HepG2 (cell line): ENCODE data around the gene RHOV. TPM values are rescaled to one million over a fixed set of nuclear protein-coding genes. Genes with fewer than 3 reads are reported as not detected.

ENCODE experiments used
- CEBPG ChIP-seq: IDR thresholded peaks from 2 replicates; pipeline ENCODE4 v1.6.1; 2016
- ELF3 ChIP-seq: IDR thresholded peaks from 2 replicates; pipeline ENCODE4 v1.6.1; 2016; ENCODE audit warnings: missing genetic modification reagents, missing compliant biosample characterization
- HNF4G ChIP-seq, 2 experiments: sonication (generic) in 1 of 2; formaldehyde crosslinking in 1 of 2; IDR thresholded peaks; 2 replicates each; pipeline versions ENCODE4 v1.4.0 to v1.6.1; 2011 to 2020; ENCODE audit warnings: borderline replicate concordance in 2 of 2, low read depth in 2 of 2, mild to moderate bottlenecking in 2 of 2, low read length in 1 of 2, missing genetic modification reagents in 1 of 2, moderate library complexity in 1 of 2
- HOXA5 ChIP-seq: sonication (generic); formaldehyde crosslinking; IDR thresholded peaks from 2 replicates; pipeline ENCODE4 v1.4.0; 2020; ENCODE audit warnings: missing genetic modification reagents
- MXD4 ChIP-seq: IDR thresholded peaks from 2 replicates; pipeline ENCODE4 v1.6.1; 2016; ENCODE audit warnings: mild to moderate bottlenecking, missing biosample characterization, missing genetic modification reagents
- RBM39 ChIP-seq: fragments of 200-400 bp; formaldehyde crosslinking; IDR thresholded peaks from one replicate; pipeline ENCODE4 v1.6.1; 2018; ENCODE audit warnings: antibody characterized with exemption, mild to moderate bottlenecking, low read depth, low read length; ENCODE audit not compliant: poor library complexity, severe bottlenecking
- TEAD2 ChIP-seq: sonication (generic); formaldehyde crosslinking; IDR thresholded peaks from 2 replicates; pipeline ENCODE4 v1.9.0; 2021; ENCODE audit warnings: missing genetic modification reagents
- ZNF263 ChIP-seq: sonication (generic); formaldehyde crosslinking; IDR thresholded peaks from 2 replicates; pipeline ENCODE4 v1.4.0; 2020; ENCODE audit warnings: missing genetic modification reagents
- ZNF496 ChIP-seq: sonication (generic); formaldehyde crosslinking; IDR thresholded peaks from 2 replicates; pipeline ENCODE4 v1.8.1; 2023; ENCODE audit warnings: mild to moderate bottlenecking, moderate library complexity, missing genetic modification reagents; ENCODE audit not compliant: insufficient replicate concordance
- ZNF543 ChIP-seq: sonication (generic); formaldehyde crosslinking; IDR thresholded peaks from 2 replicates; pipeline ENCODE4 v1.4.0; 2020; ENCODE audit warnings: mild to moderate bottlenecking, missing genetic modification reagents
- ZNF800 ChIP-seq: sonication (generic); formaldehyde crosslinking; IDR thresholded peaks from 2 replicates; pipeline ENCODE4 v1.4.0; 2020; ENCODE audit warnings: missing genetic modification reagents
- polyA plus RNA-seq, 8 experiments: library from polyadenylated mRNA; depleted of rRNA in 3 of 8; stranded (reverse) in 7 of 8; unstranded in 1 of 8; fragments of >200 nt; fragmentation: Illumina TruSeq in 4 of 8; extraction: Trizol in 4 of 8; gene quantifications; 2 replicates each; pipeline versions ENCODE4 v1.2.1 to v1.2.3, GENCODE V29; 2011 to 2016; ENCODE audit warnings: low read depth in 4 of 8, missing spikeins in 1 of 8, mixed read lengths in 1 of 8; ENCODE audit not compliant: insufficient read depth in 1 of 8
- total RNA-seq, 5 experiments: library from RNA; depleted of rRNA; stranded (reverse); fragments of >200 nt; fragmentation: Illumina TruSeq; extraction: Trizol; gene quantifications; 2 replicates each; pipeline ENCODE4 v1.2.3, GENCODE V29; 2016; ENCODE audit warnings: low read depth in 1 of 5
- TF ChIP-seq, protein P1 (sequence below): sonication (generic); formaldehyde crosslinking; IDR thresholded peaks from 2 replicates; pipeline ENCODE4; 2020; ENCODE audit warnings: missing genetic modification reagents, mild to moderate bottlenecking, borderline replicate concordance

RHOV gene
- total and polyA plus RNA-seq, 2 of the 13 experiments (the other 11 are each of a cell fraction or from before 2014, with no cell fraction given) = 0.17 to 0.18 TPM

DNA sequence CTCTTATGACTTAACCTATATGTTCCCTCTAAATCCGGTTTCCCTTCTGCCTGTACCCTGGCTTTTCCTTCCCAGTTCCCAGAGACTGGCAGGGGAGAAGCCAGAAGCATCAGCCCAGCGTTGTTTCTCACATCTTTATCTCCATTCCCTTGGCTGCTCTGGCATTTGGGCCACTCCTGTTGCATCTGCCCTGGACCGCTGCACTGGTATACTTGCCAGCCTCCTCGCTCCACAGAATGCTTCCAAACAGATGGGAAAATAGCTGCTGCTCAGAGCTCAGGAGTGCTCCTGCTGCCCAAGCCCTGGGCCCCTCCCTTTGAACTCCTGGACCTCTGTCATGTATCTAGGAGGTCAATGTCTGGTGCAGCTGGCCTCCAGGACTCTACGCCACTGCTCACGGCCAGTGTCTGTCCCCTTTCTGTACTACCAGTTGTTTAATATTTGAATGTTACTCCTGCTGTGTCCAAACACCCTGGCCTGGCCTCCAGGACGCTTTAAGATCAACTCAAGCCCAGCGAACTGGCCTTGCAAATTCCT is 23.4 kb downstream of the RHOV start (continued):
- TF ChIP-seq, protein P1, sequence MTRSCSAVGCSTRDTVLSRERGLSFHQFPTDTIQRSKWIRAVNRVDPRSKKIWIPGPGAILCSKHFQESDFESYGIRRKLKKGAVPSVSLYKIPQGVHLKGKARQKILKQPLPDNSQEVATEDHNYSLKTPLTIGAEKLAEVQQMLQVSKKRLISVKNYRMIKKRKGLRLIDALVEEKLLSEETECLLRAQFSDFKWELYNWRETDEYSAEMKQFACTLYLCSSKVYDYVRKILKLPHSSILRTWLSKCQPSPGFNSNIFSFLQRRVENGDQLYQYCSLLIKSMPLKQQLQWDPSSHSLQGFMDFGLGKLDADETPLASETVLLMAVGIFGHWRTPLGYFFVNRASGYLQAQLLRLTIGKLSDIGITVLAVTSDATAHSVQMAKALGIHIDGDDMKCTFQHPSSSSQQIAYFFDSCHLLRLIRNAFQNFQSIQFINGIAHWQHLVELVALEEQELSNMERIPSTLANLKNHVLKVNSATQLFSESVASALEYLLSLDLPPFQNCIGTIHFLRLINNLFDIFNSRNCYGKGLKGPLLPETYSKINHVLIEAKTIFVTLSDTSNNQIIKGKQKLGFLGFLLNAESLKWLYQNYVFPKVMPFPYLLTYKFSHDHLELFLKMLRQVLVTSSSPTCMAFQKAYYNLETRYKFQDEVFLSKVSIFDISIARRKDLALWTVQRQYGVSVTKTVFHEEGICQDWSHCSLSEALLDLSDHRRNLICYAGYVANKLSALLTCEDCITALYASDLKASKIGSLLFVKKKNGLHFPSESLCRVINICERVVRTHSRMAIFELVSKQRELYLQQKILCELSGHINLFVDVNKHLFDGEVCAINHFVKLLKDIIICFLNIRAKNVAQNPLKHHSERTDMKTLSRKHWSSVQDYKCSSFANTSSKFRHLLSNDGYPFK (CRISPR knock-in tag) = peak; percentile 20; the same call in 1 of the 2 replicates
- TF ChIP-seq ZNF263 (CRISPR knock-in tag) (peak; percentile 96), CEBPG (CRISPR knock-in tag) (no peak), ZNF543 (CRISPR knock-in tag) (no peak), ZNF496 (CRISPR knock-in tag) (no peak), MXD4 (no peak), ZNF800 (CRISPR knock-in tag) (0 out of 2 replicates have a peak, but pooled peaks have one; percentile 28), ELF3 (CRISPR knock-in tag) (0 out of 2 replicates have a peak, but pooled peaks have one; percentile 15), HNF4G (IDR thresholded peaks at IDR 0.05; ENCODE audit: borderline replicate concordance, low read depth, low read length) (peak; percentile 53; the same call in 1 of the 2 replicates), HNF4G (CRISPR knock-in tag; IDR thresholded peaks at IDR 0.05; ENCODE audit: borderline replicate concordance, low read depth) (no peak), HOXA5 (no peak), TEAD2 (CRISPR knock-in tag) (no peak), RBM39 (no peak)
- TF ChIP-seq, all 625 proteins: peak for 38
